Astrocyte of the cerebellum (primary cell): Measurements from ENCODE around the gene RALGAPA2.

Experiments
- DNase-seq: peaks from one replicate; pipeline ENCODE4 v3.0.0-alpha.2; 2011; ENCODE audit warnings: low read depth
- H3K4me3 ChIP-seq: 2 replicates; pipeline ENCODE4 v1.5.1; 2011; ENCODE audit warnings: mild to moderate bottlenecking, low read depth, low read length, moderate library complexity
- in situ Hi-C: cut with HindIII; loops from 2 replicates; pipeline ENCODE4 v1.10.0; 2017; ENCODE audit warnings: low sequenced_read_pairs
- TF ChIP-seq, protein P1 (sequence below): IDR thresholded peaks from 2 replicates; pipeline ENCODE4 v1.5.1; 2012; ENCODE audit warnings: low read length, low read depth, moderate library complexity, mild to moderate bottlenecking; ENCODE audit errors: missing control alignments

Gene RALGAPA2

GRCh38 chr20:20390393-20390792 is 322.1 kb downstream of the RALGAPA2 start:
- in situ Hi-C loops: no loop called here
- no peak for DNase-seq
- TF ChIP-seq, protein P1, sequence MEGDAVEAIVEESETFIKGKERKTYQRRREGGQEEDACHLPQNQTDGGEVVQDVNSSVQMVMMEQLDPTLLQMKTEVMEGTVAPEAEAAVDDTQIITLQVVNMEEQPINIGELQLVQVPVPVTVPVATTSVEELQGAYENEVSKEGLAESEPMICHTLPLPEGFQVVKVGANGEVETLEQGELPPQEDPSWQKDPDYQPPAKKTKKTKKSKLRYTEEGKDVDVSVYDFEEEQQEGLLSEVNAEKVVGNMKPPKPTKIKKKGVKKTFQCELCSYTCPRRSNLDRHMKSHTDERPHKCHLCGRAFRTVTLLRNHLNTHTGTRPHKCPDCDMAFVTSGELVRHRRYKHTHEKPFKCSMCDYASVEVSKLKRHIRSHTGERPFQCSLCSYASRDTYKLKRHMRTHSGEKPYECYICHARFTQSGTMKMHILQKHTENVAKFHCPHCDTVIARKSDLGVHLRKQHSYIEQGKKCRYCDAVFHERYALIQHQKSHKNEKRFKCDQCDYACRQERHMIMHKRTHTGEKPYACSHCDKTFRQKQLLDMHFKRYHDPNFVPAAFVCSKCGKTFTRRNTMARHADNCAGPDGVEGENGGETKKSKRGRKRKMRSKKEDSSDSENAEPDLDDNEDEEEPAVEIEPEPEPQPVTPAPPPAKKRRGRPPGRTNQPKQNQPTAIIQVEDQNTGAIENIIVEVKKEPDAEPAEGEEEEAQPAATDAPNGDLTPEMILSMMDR: no peak
- no peak overlapping the region for H3K4me3 ChIP-seq

- DNase-seq: no peak
- H3K4me3 ChIP-seq: no peak overlapping the region
- TF ChIP-seq, protein P1: no peak
- in situ Hi-C loops: no loop called here
Observed at GRCh38 chr20:20386192-20386591, 326.3 kb downstream of the RALGAPA2 start.

DNA sequence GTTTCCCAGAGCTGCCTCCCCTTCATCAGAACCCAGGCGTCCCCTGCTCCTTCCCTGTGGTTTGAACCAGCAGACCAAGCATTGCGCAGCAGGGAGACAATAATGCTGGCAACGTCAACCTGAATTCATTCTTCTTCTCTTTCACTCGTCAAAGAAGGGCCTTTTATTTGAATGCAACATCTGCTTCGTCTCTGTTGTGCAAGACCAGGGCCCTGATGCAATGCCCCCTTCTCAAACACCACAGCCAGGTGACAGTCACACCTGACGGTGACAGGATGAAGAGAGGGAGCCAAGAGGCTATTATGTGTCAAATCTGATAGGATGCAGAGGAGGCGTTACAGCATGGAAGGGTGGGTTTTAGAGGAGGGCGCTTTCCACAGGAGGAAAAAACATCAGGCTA is 336.6 kb downstream of the RALGAPA2 start:
- TF ChIP-seq, protein P1: no peak
- H3K4me3 ChIP-seq: no peak overlapping the region
- DNase-seq: no peak
- in situ Hi-C loops: loop anchor here (10.0 kb wide), 1 partner anchor 89 kb away; no protein-coding TSS in a partner anchor

- in situ Hi-C loops: loop anchor here (10.0 to 25.0 kb wide), 2 partner anchors 92 to 189 kb away; no protein-coding TSS in a partner anchor
- H3K4me3 ChIP-seq: no peak overlapping the region
- TF ChIP-seq, protein P1: no peak
- no peak for DNase-seq
Observed at GRCh38 chr20:20373091-20373571, 339.3 kb downstream of the RALGAPA2 start.

DNA sequence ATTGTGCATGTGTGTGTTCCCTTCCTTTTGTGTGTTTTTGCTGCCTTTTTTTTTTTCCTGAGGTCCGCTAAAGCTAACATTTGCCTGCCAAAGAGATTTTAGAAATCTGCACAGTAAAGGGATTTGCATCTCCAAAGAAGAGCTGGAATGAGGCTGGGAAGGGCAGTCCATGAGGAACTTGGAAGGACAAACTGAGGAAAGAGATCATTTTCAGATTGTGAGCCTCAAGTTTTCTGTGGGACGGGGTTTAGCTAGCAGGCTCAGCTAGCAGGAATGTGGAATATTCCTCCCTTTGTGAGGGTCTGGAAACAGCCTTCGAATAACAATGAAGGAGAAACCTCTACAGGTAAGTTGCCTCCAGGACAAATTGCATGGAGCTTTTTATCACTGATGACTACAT is 340.8 kb downstream of the RALGAPA2 start:
- no peak overlapping the region for H3K4me3 ChIP-seq

GRCh38 chr20:20371083-20371482 is 341.4 kb downstream of the RALGAPA2 start:
- in situ Hi-C loops: loop anchor here (10.0 to 25.0 kb wide), 2 partner anchors 94 to 191 kb away; no protein-coding TSS in a partner anchor
- no peak overlapping the region for H3K4me3 ChIP-seq
- TF ChIP-seq, protein P1: no peak
- no peak for DNase-seq

More for the DNA sequence above, 340.8 kb downstream of the RALGAPA2 start:
- in situ Hi-C loops: loop anchor here (10.0 to 25.0 kb wide), 2 partner anchors 93 to 191 kb away; no protein-coding TSS in a partner anchor
- no peak for DNase-seq
- TF ChIP-seq, protein P1: no peak
